HG03442 (cell line): ENCODE data around the gene SSH2.
"Not testable (repeated sequence)": the region's sequence is repeated elsewhere in the genome, so short reads cannot be mapped to it uniquely, and the experiment has no call there.

Experiments
- ATAC-seq: cut with Tn5 transposase; IDR thresholded peaks from one replicate; pipeline ENCODE4 v1.9.1; 2021; ENCODE audit warnings: mild to moderate bottlenecking, moderate library complexity; ENCODE audit not compliant: unreplicated experiment

The SSH2 gene

DNA sequence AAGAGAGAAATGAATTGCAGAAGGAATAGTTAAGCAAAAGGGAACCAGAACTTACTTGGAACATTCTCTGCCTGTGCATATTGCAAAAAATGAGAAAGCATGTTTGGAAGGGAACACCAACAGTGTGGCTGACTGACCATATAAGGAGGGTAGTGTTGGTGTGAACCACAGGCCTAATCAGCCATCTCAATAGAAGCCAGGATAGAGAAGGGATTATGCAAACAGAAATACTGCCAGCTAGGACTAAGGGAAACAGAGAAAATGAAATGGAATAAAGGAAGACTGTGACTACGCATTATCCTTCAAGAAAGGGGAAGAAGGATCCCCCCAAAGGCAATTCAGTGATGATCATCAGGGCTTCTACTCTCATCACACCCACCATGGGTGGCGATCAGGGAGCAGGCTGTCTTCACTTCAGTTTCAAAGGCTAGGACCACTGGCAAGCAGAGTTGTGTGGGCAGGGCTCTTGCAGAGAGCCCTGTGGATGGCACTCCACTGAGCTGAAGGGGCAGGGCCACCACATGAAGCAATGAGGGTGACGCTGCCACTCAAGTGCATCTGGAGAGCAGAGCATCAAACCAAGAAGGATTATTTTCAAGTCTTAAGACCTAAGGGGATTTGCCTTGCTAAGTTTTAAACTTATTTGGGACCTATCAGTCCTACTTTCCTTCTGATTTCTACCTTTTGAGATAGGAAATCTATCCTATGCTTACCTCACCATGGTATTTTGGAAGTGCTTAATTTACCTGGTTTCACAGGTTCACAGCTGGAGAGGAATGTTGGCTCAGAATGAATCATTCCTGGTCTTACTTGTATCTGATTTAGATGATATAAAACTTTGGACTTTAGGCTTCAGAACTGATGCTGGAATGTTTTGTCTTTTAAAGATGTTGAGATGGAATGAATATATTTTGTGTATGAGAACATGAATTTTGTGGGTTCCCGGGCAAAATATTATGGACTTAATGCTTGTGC is 140.5 kb downstream of the SSH2 start:
- ATAC-seq, result no peak

DNA sequence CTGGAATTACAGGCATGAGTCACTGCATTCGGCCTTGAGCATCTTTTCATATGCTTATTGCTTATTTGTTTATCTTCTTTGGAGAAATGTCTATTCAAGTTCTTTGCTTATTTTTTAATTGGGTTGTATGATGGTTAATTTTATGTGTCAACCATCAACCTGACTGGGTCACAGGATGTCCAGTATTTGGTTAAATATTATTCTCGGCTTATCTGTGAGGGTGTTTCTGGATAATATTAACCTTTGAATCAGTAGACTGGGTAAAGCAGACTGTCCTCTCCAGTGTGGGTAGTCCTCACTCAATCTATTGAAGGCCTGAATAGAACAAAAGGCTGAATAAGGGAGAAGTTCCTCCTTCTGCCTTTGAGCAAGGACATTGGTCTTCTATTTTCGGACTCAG is 142.0 kb downstream of the SSH2 start:
- ATAC-seq, result no peak

DNA sequence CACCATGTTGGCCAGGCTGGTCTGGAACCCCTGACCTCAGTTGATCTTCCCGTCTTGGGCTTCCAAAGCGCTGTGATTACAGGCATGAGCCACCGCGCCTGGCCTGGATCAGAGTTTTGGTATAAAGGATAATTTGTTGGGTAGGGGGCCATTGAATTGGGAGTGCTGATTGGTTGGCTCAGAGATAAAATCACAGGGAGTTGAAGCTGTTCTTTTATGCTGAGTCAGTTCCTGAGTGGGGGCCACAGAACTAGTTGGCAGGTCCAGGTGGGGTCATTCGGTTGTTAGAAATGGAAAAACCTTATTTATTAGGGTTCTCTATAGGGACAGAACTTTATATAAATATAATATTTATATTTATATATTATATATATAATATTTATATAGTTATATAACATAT is 147.1 kb downstream of the SSH2 start:
- no peak for ATAC-seq

DNA sequence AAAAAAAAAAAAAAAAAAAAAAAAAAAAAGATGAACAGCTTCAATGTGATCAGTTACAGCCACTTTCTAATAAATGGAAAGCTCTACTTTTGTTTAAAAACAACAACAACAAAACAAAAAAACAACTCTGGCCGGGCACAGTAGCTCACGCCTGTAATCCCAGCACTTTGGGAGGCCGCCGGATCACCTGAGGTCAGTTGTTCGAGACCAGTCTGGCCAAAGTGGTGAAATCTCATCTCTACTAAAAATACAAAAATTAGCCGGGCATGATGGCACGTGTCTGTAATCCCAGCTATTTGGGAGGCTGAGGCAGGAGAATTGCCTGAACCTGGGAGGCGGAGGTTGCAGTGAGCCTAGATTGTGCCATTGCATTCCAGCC is 150.2 kb downstream of the SSH2 start:
- ATAC-seq, result not testable (repeated sequence)

DNA sequence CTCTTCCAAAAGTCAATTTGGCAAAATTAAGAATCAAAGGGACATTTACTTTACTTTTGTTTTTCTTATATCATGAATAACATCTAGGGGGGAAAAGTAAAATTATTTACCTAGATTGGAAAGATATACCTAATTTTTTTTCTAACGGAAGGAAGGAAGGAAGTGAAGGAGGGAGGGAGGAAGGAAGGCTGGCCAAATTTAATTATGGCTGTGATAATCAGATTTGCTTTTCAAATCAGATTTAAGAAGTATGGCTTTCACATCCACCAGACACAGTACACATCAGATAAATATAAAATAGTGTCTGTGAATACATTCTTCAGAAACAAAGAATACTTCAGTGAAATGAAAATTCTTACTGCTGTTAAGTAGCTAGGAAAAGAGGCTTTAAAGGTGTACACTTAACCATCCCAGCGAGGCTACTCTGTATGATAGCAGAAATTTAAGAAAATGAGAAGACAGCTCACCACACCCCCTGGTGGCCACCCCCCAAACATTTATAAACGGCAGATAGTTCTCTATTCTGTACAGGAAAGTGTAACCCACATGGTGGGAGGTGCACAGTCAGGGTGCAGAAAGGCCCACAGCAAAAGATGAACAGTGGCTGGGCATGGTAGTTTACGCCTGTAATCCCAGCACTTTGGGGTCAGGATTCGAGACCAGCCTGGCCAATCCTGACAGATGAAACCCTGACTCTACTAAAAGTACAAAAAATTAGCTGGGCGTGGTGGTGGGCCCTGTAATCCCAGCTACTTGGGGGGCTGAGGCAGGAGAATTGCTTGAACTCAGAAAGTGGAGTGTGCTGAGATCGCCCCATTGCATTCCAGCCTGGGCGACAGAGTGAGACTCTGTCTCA is 150.8 kb downstream of the SSH2 start:
- ATAC-seq, result no peak

DNA sequence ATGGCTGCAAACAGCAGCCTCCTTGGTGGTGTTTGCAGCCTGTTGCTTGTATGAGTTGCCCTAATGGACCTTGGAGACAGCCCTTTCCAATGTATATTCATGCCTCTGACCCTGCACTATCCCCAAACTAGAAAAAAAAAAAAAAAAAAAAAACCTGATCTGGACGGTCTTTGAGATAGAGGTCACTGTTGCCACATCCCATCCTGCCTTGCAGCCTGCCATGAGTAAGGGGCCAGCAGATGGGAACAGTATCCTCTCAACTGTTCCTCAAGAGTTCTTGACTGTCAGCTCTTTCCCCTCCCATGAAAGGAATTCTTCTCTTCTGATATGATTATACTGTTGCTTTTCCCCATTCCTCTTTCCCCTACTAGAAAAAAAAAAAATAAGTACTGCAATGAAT is 152.4 kb downstream of the SSH2 start:
- no peak for ATAC-seq

DNA sequence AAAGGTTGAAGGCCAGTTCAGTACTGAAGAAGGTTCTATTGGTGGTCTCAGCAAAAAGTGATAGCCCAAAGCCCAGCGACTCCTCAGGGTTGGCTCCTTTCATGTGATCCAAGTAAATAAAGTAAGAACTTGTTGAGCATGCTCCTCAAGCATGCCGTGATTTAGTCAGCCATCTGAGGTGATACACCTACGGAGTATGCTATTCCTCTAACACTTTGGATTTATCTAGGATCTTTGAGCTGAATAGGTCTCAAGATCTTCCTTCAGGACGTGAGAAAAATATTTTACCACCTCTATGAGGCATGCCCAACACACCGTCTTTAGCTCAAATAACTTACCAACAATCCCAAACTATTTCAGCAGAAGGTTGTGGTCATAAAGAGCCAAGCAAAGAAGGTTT is 154.0 kb downstream of the SSH2 start:
- ATAC-seq, result no peak

DNA sequence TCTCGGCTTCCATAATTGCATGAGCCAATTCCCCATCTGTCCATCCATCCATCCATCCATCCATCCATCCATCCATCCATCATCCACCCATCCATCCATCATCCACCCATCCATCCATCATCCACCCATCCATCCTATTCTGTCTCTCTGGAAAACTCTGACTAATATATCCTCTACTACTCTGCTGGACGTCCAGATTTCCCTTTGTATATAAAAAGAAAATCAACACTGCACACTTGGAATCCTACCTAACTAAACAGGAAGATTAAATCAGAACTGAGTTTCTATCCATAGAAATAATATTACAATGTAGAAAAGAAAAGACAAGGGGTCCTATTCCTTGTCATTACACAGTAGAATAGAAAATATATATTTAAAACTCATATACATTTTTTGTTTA is 157.0 kb downstream of the SSH2 start:
- no peak for ATAC-seq

DNA sequence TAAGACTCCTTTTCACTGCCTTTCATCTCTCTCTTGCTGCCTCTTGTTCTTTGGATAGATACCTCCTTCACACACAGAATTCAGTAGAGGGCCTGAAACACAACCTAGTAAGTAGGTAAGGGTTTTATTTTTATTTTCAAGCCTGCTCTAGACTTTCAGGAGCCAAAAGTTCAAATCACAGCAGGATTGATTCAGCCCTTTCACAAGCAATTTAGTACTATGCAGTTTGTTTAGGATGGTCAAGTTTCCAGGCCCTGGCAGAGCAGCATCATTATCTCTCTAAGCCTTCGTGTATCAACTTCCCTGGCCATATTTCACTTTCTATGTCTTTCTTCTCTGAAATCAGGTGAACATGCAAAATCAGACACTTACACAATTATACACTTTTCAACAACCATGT is 158.5 kb downstream of the SSH2 start:
- ATAC-seq, result no peak

DNA sequence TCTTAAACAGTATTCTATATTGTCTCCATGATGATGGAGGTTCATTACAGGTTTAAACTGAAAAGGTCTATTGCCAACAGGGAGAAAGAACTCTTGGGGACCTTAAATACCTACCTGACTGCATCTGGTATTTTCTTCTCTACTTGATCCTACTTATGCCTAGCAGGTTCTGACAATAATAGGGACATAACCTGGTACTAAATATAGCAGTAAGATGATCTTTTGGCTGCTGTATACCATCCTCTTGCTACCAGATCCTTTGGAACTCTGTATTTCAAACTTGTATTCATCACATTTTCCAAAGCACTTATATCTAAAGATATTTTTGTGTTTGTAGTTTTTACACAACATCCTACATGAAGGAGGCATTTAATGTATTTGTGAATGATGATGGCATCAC is 160.8 kb downstream of the SSH2 start:
- ATAC-seq, result no peak

DNA sequence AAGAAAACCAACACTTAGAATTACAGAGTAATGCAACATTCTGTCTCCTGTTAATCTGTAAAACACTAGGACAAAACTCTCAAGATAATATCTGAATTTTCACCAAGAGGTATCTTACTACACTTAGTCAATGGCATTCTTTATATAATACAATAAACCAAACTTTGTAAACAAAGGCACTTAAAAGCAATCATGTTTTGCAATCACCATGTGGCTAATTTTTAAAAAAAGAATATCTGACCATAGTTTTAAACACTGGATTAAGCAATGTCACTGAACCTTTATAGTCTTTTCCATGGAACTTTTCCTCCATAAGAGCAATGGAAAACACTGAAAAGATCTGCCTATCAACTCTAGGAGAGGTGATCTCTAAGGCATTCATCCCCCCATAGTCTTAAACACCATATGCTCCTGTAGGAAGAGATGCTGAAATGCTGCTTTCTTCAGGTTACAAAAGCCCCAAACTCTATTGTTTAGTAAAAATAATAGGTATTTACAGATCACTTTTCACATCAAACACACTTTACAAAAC is 163.2 kb downstream of the SSH2 start:
- ATAC-seq, result no peak

DNA sequence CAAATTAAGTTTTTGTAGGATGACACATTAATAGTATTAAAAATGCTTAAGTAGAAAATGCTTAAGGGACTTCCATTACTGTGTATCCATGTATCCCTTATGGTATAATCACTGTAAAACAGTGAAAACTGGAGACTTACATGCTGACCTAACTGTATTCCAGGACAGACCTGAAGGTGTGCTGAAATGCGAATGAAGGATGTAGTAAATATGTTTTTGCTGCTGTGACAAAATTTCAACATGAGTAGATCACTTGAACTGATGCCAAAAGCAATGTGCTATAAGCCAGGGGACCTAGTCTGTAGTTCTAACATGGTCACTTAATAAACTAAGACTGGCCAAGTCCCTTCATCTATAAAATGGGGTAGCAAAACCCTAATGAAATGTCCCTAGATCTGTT is 165.3 kb downstream of the SSH2 start:
- ATAC-seq, result no peak

DNA sequence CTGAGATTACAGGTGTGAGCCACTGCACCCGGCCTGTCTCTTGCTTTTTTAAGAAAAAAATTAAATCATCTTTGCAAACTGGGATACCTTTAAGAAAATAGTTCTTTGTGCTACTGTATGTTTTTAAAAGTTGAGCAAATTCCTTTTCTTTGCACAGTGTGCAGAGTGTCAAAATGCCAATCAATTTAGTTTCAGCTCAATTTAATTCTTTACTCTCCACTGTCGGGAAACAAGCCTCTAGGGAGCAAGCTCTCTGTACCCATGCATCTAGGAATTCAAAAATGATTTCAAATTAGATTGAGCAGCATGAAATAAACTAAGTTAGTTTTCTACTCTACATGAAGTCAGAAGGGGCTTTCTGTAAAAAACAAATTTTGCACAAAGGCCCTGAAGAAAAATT is 165.8 kb downstream of the SSH2 start:
- ATAC-seq, result no peak

DNA sequence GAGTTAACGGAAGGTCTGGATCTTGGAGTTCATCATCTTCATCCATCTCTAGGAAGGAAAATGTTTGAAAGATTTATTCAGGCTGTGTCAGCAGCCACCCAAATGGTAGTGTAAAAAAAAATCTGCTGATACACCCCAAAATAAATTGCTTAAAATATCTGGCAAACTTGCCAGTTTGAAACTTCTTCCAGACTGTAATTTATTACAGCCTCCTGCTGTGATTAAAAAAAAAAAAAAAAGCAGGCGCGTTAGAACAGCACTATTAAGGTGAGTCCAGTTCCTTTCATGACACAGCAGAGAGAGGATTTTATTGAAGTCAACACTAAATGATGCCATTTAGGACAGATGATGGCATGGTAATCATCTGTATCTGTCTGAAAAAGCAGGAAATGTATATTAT is 166.8 kb downstream of the SSH2 start:
- ATAC-seq, result no peak

DNA sequence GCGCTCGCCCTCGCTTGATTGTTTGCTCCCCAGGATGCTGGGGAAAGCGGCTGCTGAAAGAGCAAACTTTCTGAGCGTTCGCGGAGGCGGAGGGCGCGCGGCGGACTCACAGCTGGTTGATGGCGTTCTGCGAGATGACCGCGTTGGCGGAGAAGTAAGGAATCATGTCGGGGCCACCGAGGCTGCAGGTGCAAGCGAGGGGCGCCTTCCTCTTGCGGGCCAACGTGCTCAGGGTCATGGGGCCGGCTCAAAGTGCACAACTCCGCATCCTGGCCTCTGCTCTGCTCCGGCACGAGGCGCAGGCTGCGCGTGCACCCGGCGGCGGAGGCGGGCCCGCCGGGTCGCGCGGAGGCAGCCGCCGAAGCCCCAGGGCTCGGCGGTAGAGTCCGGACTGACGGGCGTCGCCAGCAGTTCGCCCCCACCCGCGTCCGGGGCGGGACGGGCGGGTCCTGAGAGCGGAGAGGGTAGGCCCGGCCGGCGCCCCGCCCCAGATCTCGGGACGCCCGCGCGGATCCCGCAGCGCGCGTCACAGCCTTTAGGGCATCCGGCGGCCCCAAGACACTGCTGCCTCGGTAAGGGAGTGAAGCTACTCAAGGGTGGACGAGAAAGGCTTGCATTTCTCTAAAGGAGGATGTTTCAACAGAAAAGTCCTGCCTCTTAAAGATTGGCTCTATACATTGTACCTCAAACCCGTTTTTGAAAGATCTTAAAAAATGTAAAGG is 168.8 kb downstream of the SSH2 start:
- peak; percentile 80 for ATAC-seq

DNA sequence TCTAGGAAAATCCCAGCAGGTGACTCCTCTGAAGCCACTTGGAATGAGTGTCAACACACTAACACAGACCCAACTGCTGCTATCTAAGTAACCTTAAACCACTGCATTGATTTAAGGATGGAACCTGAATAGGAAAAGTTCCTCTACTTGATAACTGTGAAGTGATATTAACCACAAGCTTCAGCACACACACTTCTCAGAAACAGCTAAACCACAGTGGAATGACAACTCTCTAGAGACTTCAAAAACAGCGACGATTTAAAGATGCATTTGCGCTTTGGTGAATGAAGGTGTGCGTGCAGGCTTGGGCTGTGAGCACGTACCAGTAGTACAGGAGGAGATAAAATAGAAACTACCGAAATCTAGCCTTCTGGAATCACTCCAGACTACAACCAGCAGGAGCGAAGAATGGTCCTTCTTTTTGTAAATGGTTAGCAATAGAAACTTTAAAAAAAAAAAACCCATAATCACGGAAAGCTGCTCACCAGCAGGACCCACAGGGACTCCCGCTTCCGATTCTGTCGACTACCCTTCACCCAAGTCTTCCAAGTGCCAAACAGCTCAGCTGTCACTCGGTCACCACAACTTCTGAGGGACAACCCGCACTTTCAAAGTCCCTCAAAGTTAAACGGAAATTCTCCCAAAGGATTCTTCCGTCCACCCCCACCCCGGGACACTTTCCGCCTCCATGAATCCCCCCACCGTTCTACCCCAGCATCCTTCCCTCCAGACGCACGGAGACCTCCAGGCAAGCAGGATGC is 169.6 kb downstream of the SSH2 start:
- peak; percentile 36 for ATAC-seq

DNA sequence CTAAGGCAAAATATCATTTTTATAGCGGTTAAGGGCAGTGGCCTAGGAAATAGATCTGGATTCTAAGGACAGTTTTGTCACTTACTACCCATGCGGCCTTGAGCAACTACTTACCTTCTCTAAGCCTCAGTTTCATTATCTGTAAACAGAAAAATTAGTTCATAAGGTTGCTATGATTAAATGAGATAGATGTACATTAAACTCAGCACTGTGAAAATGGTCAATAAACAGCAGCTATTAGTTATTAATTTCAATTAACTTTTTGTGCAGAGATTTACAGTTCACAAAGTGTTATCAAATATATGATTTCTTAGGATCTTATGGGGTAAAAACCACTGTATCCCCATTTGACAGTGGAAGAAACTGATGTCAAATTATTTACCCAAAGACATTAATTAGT is 171.8 kb downstream of the SSH2 start:
- ATAC-seq, result no peak

DNA sequence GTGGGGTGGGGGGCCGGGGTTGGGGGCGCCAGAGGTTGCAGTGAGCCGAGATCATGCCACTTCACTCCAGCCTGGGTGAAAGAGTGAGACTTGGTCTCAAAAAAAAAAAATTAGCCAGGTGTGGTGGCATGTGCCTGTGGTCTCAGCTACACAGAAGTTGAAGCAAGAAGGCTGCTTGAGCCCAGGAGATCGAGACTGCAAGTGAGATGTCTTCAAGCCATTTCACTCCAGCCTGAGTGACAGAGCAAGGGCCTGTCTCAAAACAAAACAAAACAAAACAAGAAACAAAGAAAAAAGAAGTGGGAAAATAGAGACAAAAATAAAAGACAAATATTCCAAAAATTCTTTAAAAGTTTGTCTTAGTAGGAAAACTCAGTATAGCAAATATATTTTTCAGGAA is 172.2 kb downstream of the SSH2 start:
- ATAC-seq, result no peak

DNA sequence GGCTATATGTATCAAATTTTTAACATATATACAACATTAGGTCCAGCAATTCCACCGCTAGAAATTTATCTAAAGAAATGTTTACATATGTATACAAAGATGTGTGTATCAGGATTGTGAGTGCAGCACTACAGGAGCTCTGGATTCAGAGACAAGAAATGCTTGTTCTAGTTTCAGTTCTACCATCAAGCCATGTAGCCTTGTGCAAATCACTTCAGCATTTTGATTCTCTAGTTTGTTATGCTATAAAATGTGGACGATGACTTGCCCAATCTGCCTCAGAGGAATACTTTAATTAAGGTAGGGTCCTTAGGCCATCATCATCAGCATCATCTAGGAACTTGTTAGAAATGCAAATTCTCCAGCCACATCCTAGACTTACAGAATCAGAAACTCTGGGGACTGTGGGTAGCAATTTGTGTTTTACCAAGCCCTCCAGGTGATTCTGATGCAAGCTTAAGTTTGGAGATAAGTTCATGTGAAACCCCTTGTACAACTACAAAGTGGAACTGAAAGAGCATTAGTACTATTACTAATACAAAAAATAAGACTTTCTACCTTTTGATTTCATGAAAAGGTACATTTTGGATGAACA is 176.1 kb downstream of the SSH2 start:
- ATAC-seq, result peak; percentile 61
